ENCODE data around the gene FLT4. TPM values are rescaled to one million over a fixed set of nuclear protein-coding genes. Genes with fewer than 3 reads are reported as not detected.

Gene FLT4
- total and polyA plus RNA-seq, 9 donors = 5.4 to 12.3 (median 8.7) TPM

- Histone ChIP-seq H3K4me1 (ENCODE audit: control insufficient read depth, insufficient read depth, low read length) (peaks cover 5% of the 10 kb centered on the region), H3K36me3 (ENCODE audit: control insufficient read depth, insufficient read depth, low read length) (no peaks in the 10 kb centered on the region), H3K27me3 (ENCODE audit: control insufficient read depth, insufficient read depth, low read length) (no peaks in the 10 kb centered on the region), H3K27ac (ENCODE audit: low read length) (no peak overlapping the region), H3K4me3 (ENCODE audit: low read length) (no peak overlapping the region), H3K9me3 (replicated peaks; ENCODE audit: control insufficient read depth, low read depth, low read length) (no peaks in the 10 kb centered on the region)
- no peak for DNase-seq
- WGBS (ENCODE audit: insufficient coverage) = 58% methylated on average over 10 of the region's 16 CpGs
These were observed 49.3 kb downstream of the FLT4 start for GRCh38 chr5:180599981-180600553.

GRCh38 chr5:180599590-180599914 is 49.8 kb downstream of the FLT4 start:
- H3K27ac ChIP-seq (ENCODE audit: low read length) = no peak overlapping the region
- no peaks in the 10 kb centered on the region for H3K27me3 ChIP-seq (ENCODE audit: control insufficient read depth, insufficient read depth, low read length)
- 98% methylated on average over 5 of the region's 6 CpGs for WGBS (ENCODE audit: insufficient coverage)
- peaks cover 5% of the 10 kb centered on the region for H3K4me1 ChIP-seq (ENCODE audit: control insufficient read depth, insufficient read depth, low read length)
- H3K36me3 ChIP-seq (ENCODE audit: control insufficient read depth, insufficient read depth, low read length) = no peaks in the 10 kb centered on the region
- H3K9me3 ChIP-seq (replicated peaks; ENCODE audit: control insufficient read depth, low read depth, low read length) = no peaks in the 10 kb centered on the region
- DNase-seq = no peak
- H3K4me3 ChIP-seq (ENCODE audit: low read length) = no peak overlapping the region

DNA sequence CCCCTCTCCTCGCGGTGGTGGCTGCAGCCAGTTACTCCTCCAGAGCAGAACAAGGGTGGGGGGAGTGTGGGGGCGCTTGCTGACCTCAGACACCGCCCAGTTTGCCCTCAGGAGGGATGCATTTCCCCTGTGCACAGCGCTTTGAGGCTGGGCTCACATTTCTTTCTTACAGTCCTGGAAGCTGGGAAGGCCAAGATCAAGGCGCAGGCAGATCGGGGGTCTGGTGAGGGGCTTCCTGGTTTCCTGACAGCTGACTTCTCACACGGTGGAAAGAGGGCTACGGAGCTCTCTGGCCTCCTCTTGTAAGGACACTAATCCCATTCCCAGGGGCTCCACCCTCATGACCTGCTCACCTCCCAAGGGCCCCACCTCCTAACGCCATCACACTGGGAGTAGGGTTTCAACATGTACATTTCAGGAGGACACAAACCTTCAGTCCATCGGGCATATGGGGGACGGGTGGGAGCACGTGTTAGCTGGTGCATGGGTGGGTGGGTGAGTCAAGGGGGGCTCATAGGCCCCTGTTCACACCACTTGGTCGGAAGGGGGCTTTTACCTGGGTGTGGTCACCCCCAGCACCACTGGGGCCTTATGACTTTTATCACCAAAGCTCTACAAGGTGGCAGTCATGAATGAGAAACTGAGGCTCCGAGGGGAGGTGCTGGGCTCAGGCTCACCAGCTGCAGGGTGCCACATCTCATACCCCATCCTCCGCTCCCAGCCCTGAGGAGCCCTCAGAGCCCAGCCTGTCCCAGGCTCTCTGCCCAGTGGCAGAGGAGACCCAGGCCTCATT is 50.4 kb downstream of the FLT4 start:
- Histone ChIP-seq H3K4me1 (ENCODE audit: control insufficient read depth, insufficient read depth, low read length) (peaks cover 5% of the 10 kb centered on the region), H3K4me3 (ENCODE audit: low read length) (no peak overlapping the region), H3K27ac (ENCODE audit: low read length) (no peak overlapping the region), H3K27me3 (ENCODE audit: control insufficient read depth, insufficient read depth, low read length) (no peaks in the 10 kb centered on the region), H3K36me3 (ENCODE audit: control insufficient read depth, insufficient read depth, low read length) (no peaks in the 10 kb centered on the region), H3K9me3 (replicated peaks; ENCODE audit: control insufficient read depth, low read depth, low read length) (no peaks in the 10 kb centered on the region)
- no peak for DNase-seq
- 79% methylated on average over 8 of the region's 16 CpGs for WGBS (ENCODE audit: insufficient coverage)

GRCh38 chr5:180598316-180598701 is 51.1 kb downstream of the FLT4 start:
- H3K4me1 ChIP-seq (ENCODE audit: control insufficient read depth, insufficient read depth, low read length) = peaks cover 5% of the 10 kb centered on the region
- 61% methylated on average over 6 of the region's 9 CpGs for WGBS (ENCODE audit: insufficient coverage)
- no peak overlapping the region for H3K4me3 ChIP-seq (ENCODE audit: low read length)
- H3K27ac ChIP-seq (ENCODE audit: low read length) = no peak overlapping the region
- H3K36me3 ChIP-seq (ENCODE audit: control insufficient read depth, insufficient read depth, low read length) = no peaks in the 10 kb centered on the region
- DNase-seq = no peak
- peaks cover 2% of the 10 kb centered on the region for H3K27me3 ChIP-seq (ENCODE audit: control insufficient read depth, insufficient read depth, low read length)
- no peaks in the 10 kb centered on the region for H3K9me3 ChIP-seq (replicated peaks; ENCODE audit: control insufficient read depth, low read depth, low read length)

GRCh38 chr5:180596668-180597231 is 52.6 kb downstream of the FLT4 start:
- 80% methylated on average over 22 of the region's 24 CpGs for WGBS (ENCODE audit: insufficient coverage)

GRCh38 chr5:180596115-180596667 is 53.2 kb downstream of the FLT4 start:
- H3K27ac ChIP-seq (ENCODE audit: low read length) = no peak overlapping the region
- peaks cover 11% of the 10 kb centered on the region for H3K27me3 ChIP-seq (ENCODE audit: control insufficient read depth, insufficient read depth, low read length)
- H3K4me1 ChIP-seq (ENCODE audit: control insufficient read depth, insufficient read depth, low read length) = peaks cover 3% of the 10 kb centered on the region
- 89% methylated on average over 12 of the region's 12 CpGs for WGBS (ENCODE audit: insufficient coverage)
- H3K9me3 ChIP-seq (replicated peaks; ENCODE audit: control insufficient read depth, low read depth, low read length) = no peaks in the 10 kb centered on the region
- H3K4me3 ChIP-seq (ENCODE audit: low read length) = no peak overlapping the region
- no peaks in the 10 kb centered on the region for H3K36me3 ChIP-seq (ENCODE audit: control insufficient read depth, insufficient read depth, low read length)
- DNase-seq = no peak

More at GRCh38 chr5:180596668-180597231, 52.6 kb downstream of the FLT4 start:
- Histone ChIP-seq H3K27ac (ENCODE audit: low read length) (no peak overlapping the region), H3K36me3 (ENCODE audit: control insufficient read depth, insufficient read depth, low read length) (no peaks in the 10 kb centered on the region), H3K4me3 (ENCODE audit: low read length) (no peak overlapping the region), H3K4me1 (ENCODE audit: control insufficient read depth, insufficient read depth, low read length) (no peaks in the 10 kb centered on the region), H3K27me3 (ENCODE audit: control insufficient read depth, insufficient read depth, low read length) (peaks cover 9% of the 10 kb centered on the region), H3K9me3 (replicated peaks; ENCODE audit: control insufficient read depth, low read depth, low read length) (no peaks in the 10 kb centered on the region)
- no peak for DNase-seq

GRCh38 chr5:180595381-180596114 is 53.9 kb downstream of the FLT4 start:
- no peaks in the 10 kb centered on the region for H3K9me3 ChIP-seq (replicated peaks; ENCODE audit: control insufficient read depth, low read depth, low read length)
- no peak overlapping the region for H3K27ac ChIP-seq (ENCODE audit: low read length)
- H3K4me3 ChIP-seq (ENCODE audit: low read length) = no peak overlapping the region
- 88% methylated on average over 24 of the region's 25 CpGs for WGBS (ENCODE audit: insufficient coverage)
- peaks cover 5% of the 10 kb centered on the region for H3K4me1 ChIP-seq (ENCODE audit: control insufficient read depth, insufficient read depth, low read length)
- no peaks in the 10 kb centered on the region for H3K36me3 ChIP-seq (ENCODE audit: control insufficient read depth, insufficient read depth, low read length)
- H3K27me3 ChIP-seq (ENCODE audit: control insufficient read depth, insufficient read depth, low read length) = peaks cover 15% of the 10 kb centered on the region
- no peak for DNase-seq

GRCh38 chr5:180595046-180595379 is 54.4 kb downstream of the FLT4 start:
- Histone ChIP-seq H3K36me3 (ENCODE audit: control insufficient read depth, insufficient read depth, low read length) (no peaks in the 10 kb centered on the region), H3K27me3 (ENCODE audit: control insufficient read depth, insufficient read depth, low read length) (peaks cover 20% of the 10 kb centered on the region), H3K4me3 (ENCODE audit: low read length) (no peak overlapping the region), H3K27ac (ENCODE audit: low read length) (no peak overlapping the region), H3K4me1 (ENCODE audit: control insufficient read depth, insufficient read depth, low read length) (peaks cover 9% of the 10 kb centered on the region), H3K9me3 (replicated peaks; ENCODE audit: control insufficient read depth, low read depth, low read length) (no peaks in the 10 kb centered on the region)
- no peak for DNase-seq
- 78% methylated on average over 1 of the region's 2 CpGs for WGBS (ENCODE audit: insufficient coverage)

DNA sequence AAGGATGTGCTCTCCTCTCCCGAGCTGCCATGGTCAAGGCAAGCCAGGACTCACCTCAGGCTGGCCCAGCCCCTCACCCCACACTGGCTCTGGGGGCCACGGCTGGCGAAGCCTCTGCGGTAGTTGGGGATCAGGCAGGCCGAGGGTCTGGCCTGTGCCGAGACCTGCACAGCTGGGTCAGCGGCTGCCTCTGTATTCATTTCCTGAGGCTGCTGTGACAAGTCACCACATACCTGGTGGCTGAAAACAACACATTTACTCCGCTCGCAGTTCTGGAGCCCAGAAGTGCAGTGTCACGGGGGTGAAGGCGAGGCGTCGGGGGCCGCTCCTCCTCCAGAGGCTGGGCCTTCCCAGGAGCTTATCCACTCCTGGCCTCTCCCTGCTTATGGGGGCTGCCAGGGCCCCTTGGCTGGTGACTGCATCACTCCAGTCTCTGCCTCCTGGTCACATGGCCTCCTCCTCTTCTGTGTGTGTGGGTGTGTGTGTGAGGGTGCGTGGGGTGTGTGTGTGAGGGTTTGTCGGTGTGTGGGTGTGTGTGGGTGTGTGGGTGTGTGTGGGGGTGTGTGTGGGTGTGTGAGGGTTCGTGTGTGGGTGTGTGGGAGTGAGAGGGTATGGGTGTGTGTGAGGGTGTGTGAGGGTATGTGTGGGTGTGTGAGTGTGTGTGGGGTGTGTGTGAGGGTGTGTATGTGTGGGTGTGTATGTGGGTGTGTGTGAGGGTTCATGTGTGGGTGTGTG is 54.9 kb downstream of the FLT4 start:
- H3K36me3 ChIP-seq (ENCODE audit: control insufficient read depth, insufficient read depth, low read length) = no peaks in the 10 kb centered on the region
- no peak for DNase-seq
- H3K4me1 ChIP-seq (ENCODE audit: control insufficient read depth, insufficient read depth, low read length) = peaks cover 13% of the 10 kb centered on the region
- H3K27me3 ChIP-seq (ENCODE audit: control insufficient read depth, insufficient read depth, low read length) = peaks cover 24% of the 10 kb centered on the region
- no peaks in the 10 kb centered on the region for H3K9me3 ChIP-seq (replicated peaks; ENCODE audit: control insufficient read depth, low read depth, low read length)
- H3K4me3 ChIP-seq (ENCODE audit: low read length) = no peak overlapping the region
- H3K27ac ChIP-seq (ENCODE audit: low read length) = no peak overlapping the region
- 67% methylated on average over 13 of the region's 17 CpGs for WGBS (ENCODE audit: insufficient coverage)

All from muscle of leg (tissue), 11 donors.